Measurements from ENCODE around the gene ALDH1A3. TPM values are rescaled to one million over a fixed set of nuclear protein-coding genes. Genes with fewer than 3 reads are reported as not detected.

ALDH1A3 gene
- total RNA-seq, 1 experiment from 2014 or later, result 248 TPM

DNA sequence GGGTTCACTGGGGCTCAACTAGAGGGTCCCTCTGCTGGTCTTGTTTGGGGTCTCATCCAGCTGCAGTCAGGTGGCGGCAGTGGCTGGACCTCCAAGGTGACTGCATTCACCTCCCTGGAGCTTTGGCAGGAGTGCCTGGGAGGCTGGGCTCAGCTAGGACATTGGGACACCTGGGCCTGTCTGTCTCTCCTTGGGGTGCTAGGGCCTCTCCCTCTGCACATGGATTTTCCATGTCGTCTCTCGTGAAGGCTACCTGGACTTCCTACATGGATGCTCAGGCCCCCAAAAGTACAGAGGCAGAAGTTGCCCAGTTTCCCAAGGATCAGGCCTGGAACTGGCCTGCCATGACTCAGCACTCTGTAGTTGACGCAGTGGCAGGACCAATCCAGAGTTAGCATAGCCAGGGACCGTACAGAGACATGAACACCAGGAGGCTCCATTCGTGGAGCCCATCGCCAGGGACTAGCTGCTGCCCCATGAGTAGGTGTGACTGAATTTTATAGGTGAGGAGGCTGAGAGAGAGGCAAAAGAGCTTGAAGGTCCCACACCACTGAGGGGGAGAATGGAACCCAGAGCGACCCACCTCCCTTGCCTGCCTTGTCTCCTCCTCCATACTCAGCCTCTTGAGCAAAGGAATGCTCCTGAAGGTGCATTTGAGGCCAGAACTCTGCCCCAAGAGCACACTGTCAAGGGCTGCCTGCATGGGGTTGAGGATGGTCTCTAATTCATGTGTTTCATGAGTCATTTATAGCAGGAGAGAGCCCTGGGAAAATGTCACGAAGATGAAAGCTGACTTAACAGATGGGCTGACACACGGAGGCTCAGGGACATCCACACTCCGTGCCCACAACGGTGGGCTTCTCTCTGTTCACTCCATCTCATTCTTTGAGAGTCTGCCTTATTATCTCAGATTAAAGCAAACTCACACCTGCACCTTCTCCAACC is 13.0 kb upstream of the ALDH1A3 start:
- Histone ChIP-seq H3K4me2 (ENCODE audit: low read length) (no peak overlapping the region), H3K9me2 (ENCODE audit: insufficient read depth) (no peaks in the 10 kb centered on the region), H3K27me3 (ENCODE audit: insufficient read depth, low read length) (no peaks in the 10 kb centered on the region), H3K4me1 (ENCODE audit: control insufficient read depth in 1 of 2, insufficient read depth in 2 of 2, low read length in 2 of 2) (peaks cover 0 to 13% of the 10 kb centered on the region in 2 experiments; a peak in 1 of 4 replicates), H3K79me2 (ENCODE audit: insufficient read depth, low read length) (no peaks in the 10 kb centered on the region), H3K36me3 (ENCODE audit: control insufficient read depth in 1 of 2, insufficient read depth in 2 of 2, low read length in 2 of 2) (no peaks in the 10 kb centered on the region), H3K9me3 (ENCODE audit: control insufficient read depth in 1 of 2, insufficient read depth in 1 of 2, low read depth in 1 of 2, low read length in 2 of 2) (peaks cover 6 to 17% of the 10 kb centered on the region in 2 experiments; a peak in 2 of 4 replicates), H4K20me1 (ENCODE audit: insufficient read depth) (no peaks in the 10 kb centered on the region), H2AFZ (ENCODE audit: low read depth, low read length, poor library complexity, severe bottlenecking) (no peak overlapping the region), H3K27ac (ENCODE audit: low read depth, low read length) (no peak overlapping the region), H3K9ac (ENCODE audit: low read length) (no peak overlapping the region), H3K4me3 (replicated peaks in 1 of 2; ENCODE audit: low read depth in 1 of 2, low read length in 2 of 2) (no peak overlapping the region)
- no peak for TF ChIP-seq JUND (IDR thresholded peaks at IDR 0.05)
- TF ChIP-seq, protein P1, sequence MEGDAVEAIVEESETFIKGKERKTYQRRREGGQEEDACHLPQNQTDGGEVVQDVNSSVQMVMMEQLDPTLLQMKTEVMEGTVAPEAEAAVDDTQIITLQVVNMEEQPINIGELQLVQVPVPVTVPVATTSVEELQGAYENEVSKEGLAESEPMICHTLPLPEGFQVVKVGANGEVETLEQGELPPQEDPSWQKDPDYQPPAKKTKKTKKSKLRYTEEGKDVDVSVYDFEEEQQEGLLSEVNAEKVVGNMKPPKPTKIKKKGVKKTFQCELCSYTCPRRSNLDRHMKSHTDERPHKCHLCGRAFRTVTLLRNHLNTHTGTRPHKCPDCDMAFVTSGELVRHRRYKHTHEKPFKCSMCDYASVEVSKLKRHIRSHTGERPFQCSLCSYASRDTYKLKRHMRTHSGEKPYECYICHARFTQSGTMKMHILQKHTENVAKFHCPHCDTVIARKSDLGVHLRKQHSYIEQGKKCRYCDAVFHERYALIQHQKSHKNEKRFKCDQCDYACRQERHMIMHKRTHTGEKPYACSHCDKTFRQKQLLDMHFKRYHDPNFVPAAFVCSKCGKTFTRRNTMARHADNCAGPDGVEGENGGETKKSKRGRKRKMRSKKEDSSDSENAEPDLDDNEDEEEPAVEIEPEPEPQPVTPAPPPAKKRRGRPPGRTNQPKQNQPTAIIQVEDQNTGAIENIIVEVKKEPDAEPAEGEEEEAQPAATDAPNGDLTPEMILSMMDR (IDR thresholded peaks at IDR 0.05 in 2 of 3, conservative IDR thresholded peaks at IDR 0.05 in 1 of 3; ENCODE audit: borderline replicate concordance in 1 of 3, insufficient read depth in 1 of 3, low read depth in 2 of 3, low read length in 2 of 3), result no peak
- TF ChIP-seq SRF (IDR thresholded peaks at IDR 0.05; ENCODE audit: low read depth), result no peak
- no peak for TF ChIP-seq RAD21 (IDR thresholded peaks at IDR 0.05; ENCODE audit: low read depth)
- peak; percentile 32; the same call in 1 of the 2 replicates for TF ChIP-seq ZFX (IDR thresholded peaks at IDR 0.05)
- ChIA-PET CTCF (no interaction called here), POLR2A (no interaction called here), RAD21 (ENCODE audit: low non-redundant PET in 1 of 2, low total read pairs in 2 of 2, uncharacterized antibody in 2 of 2, unreplicated experiment in 2 of 2) (no interaction called here)
- no TSS peak for BruUV-seq (replicated peaks)
- intact Hi-C loops (cut with micrococcal nuclease), result no loop called here
- peak; percentile 51; the same call in 1 of the 2 replicates for ATAC-seq
- no peak for DNase-seq (ENCODE audit: low read depth, low spot score)

DNA sequence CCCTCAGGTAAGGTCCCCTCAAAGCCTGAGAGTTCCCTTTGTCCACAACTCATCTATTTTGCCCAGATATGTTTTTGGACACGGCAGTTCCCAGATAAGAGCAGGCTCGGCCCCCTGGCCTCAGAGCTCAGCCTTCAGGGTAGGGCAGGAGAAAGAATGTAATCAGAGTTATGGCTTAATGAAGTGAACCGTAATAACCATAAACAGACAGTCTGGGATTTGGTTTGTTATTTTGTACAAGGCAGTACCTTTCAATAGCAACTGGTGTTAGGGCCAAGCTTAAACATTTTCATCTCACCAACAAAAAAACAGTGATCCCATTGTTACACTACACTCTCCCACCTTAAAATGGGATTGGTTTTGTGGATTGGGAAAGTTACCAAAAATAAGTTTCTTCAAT is 12.2 kb upstream of the ALDH1A3 start:
- ChIA-PET POLR2A (no interaction called here), RAD21 (ENCODE audit: low non-redundant PET in 1 of 2, low total read pairs in 2 of 2, uncharacterized antibody in 2 of 2, unreplicated experiment in 2 of 2) (no interaction called here), CTCF (no interaction called here)
- ATAC-seq (no peak), DNase-seq (ENCODE audit: low read depth, low spot score) (no peak)
- Histone ChIP-seq H3K27me3 (ENCODE audit: insufficient read depth, low read length) (no peaks in the 10 kb centered on the region), H3K79me2 (ENCODE audit: insufficient read depth, low read length) (no peaks in the 10 kb centered on the region), H2AFZ (ENCODE audit: low read depth, low read length, poor library complexity, severe bottlenecking) (no peak overlapping the region), H3K9me2 (ENCODE audit: insufficient read depth) (no peaks in the 10 kb centered on the region), H3K4me2 (ENCODE audit: low read length) (no peak overlapping the region), H3K27ac (ENCODE audit: low read depth, low read length) (no peak overlapping the region), H3K4me3 (replicated peaks in 1 of 2; ENCODE audit: low read depth in 1 of 2, low read length in 2 of 2) (no peak overlapping the region), H3K9me3 (ENCODE audit: control insufficient read depth in 1 of 2, insufficient read depth in 1 of 2, low read depth in 1 of 2, low read length in 2 of 2) (peaks cover 6 to 17% of the 10 kb centered on the region in 2 experiments; a peak in 2 of 4 replicates), H3K9ac (ENCODE audit: low read length) (no peak overlapping the region), H3K4me1 (ENCODE audit: control insufficient read depth in 1 of 2, insufficient read depth in 2 of 2, low read length in 2 of 2) (peaks cover 0 to 13% of the 10 kb centered on the region in 2 experiments; a peak in 1 of 4 replicates), H3K36me3 (ENCODE audit: control insufficient read depth in 1 of 2, insufficient read depth in 2 of 2, low read length in 2 of 2) (no peaks in the 10 kb centered on the region), H4K20me1 (ENCODE audit: insufficient read depth) (no peaks in the 10 kb centered on the region)
- intact Hi-C loops (cut with micrococcal nuclease), result no loop called here
- no TSS peak for BruUV-seq (replicated peaks)
- TF ChIP-seq CBX3 (IDR thresholded peaks at IDR 0.05; ENCODE audit: low read depth), result no peak
- TF ChIP-seq, protein P2, sequence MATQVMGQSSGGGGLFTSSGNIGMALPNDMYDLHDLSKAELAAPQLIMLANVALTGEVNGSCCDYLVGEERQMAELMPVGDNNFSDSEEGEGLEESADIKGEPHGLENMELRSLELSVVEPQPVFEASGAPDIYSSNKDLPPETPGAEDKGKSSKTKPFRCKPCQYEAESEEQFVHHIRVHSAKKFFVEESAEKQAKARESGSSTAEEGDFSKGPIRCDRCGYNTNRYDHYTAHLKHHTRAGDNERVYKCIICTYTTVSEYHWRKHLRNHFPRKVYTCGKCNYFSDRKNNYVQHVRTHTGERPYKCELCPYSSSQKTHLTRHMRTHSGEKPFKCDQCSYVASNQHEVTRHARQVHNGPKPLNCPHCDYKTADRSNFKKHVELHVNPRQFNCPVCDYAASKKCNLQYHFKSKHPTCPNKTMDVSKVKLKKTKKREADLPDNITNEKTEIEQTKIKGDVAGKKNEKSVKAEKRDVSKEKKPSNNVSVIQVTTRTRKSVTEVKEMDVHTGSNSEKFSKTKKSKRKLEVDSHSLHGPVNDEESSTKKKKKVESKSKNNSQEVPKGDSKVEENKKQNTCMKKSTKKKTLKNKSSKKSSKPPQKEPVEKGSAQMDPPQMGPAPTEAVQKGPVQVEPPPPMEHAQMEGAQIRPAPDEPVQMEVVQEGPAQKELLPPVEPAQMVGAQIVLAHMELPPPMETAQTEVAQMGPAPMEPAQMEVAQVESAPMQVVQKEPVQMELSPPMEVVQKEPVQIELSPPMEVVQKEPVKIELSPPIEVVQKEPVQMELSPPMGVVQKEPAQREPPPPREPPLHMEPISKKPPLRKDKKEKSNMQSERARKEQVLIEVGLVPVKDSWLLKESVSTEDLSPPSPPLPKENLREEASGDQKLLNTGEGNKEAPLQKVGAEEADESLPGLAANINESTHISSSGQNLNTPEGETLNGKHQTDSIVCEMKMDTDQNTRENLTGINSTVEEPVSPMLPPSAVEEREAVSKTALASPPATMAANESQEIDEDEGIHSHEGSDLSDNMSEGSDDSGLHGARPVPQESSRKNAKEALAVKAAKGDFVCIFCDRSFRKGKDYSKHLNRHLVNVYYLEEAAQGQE (IDR thresholded peaks at IDR 0.05; ENCODE audit: low read depth), result no peak
- no peak for TF ChIP-seq ZNF274 (IDR thresholded peaks at IDR 0.05; ENCODE audit: low read depth, low read length)
- TF ChIP-seq ELF1 (IDR thresholded peaks at IDR 0.05; ENCODE audit: borderline replicate concordance, low read depth), result no peak
- TF ChIP-seq, protein P3, sequence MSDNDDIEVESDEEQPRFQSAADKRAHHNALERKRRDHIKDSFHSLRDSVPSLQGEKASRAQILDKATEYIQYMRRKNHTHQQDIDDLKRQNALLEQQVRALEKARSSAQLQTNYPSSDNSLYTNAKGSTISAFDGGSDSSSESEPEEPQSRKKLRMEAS (IDR thresholded peaks at IDR 0.05), result no peak
- no peak for TF ChIP-seq SRF (IDR thresholded peaks at IDR 0.05; ENCODE audit: low read depth)
- TF ChIP-seq ZFX (IDR thresholded peaks at IDR 0.05), result no peak

Data from HCT116 (cell line).